ENCODE data around the gene PCDHGA11.
"Not testable (repeated sequence)": the region's sequence is repeated elsewhere in the genome, so short reads cannot be mapped to it uniquely, and the experiment has no call there.

PCDHGA11 gene

GRCh38 chr5:141431286-141431685, 10.4 kb downstream of the PCDHGA11 start:
- no peak for DNase-seq (ENCODE audit: low read depth, low spot score)

GRCh38 chr5:141432308-141432707, 11.5 kb downstream of the PCDHGA11 start:
- not testable (repeated sequence) for DNase-seq (ENCODE audit: low read depth, low spot score)

DNA sequence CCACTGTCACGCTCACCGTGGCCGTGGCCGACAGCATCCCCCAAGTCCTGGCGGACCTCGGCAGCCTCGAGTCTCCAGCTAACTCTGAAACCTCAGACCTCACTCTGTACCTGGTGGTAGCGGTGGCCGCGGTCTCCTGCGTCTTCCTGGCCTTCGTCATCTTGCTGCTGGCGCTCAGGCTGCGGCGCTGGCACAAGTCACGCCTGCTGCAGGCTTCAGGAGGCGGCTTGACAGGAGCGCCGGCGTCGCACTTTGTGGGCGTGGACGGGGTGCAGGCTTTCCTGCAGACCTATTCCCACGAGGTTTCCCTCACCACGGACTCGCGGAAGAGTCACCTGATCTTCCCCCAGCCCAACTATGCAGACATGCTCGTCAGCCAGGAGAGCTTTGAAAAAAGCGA, 11.9 kb downstream of the PCDHGA11 start:
- DNase-seq (ENCODE audit: low read depth, low spot score): not testable (repeated sequence)

DNA sequence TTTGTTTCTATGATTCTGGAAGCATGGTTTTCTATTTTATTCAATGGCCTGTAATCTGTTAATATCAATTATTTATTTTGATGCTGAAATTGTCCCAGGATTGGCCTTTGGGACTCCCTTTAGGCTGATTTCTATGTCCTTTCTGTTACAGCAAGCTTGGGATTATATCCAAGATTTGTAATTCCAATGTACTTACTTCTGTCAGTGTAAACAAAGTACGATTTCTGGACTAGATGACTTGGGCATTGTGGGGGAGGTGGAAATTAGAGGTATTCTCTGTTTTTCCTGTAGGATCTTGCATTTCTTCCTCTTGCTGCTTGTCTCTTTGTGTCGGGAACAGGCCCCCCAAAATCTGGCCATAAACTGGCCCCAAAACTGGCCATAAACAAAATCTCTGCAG, 13.2 kb downstream of the PCDHGA11 start:
- no peak for DNase-seq (ENCODE audit: low read depth, low spot score)

DNA sequence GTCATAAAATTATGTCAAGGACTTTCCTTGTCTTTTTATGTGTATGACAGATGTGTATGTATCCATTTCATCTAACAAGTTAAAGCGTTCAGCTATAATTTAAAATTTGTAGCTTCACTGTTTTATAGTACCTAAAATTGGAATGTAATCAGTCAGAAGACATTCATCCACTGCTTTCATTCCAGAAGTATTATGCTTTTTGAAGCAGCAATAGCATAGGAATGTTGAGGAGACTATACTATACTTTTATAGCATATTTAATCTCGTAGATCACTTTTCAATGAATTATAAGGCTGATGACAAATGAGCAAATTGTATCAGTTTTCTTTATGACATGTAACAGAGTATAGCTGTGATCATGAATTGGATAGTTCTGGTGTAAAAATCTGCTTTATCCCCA, 16.4 kb downstream of the PCDHGA11 start:
- DNase-seq (ENCODE audit: low read depth, low spot score): no peak

- DNase-seq (ENCODE audit: low read depth, low spot score): no peak
Observed at GRCh38 chr5:141439411-141440141, 18.7 kb downstream of the PCDHGA11 start.

GRCh38 chr5:141440341-141440740, 19.5 kb downstream of the PCDHGA11 start:
- DNase-seq (ENCODE audit: low read depth, low spot score): no peak

GRCh38 chr5:141441571-141442170, 20.8 kb downstream of the PCDHGA11 start:
- no peak for DNase-seq (ENCODE audit: low read depth, low spot score)

- no peak for DNase-seq (ENCODE audit: low read depth, low spot score)
Observed at GRCh38 chr5:141465351-141465750, 44.5 kb downstream of the PCDHGA11 start.

All from activated naive CD8-positive, alpha-beta T cell treated with anti-CD3 and anti-CD28 coated beads, Interleukin-2, amount 50 U/mL, for 16 hours (primary cell).